Measurements from ENCODE around the gene ATG10. TPM values are rescaled to one million over a fixed set of nuclear protein-coding genes. Genes with fewer than 3 reads are reported as not detected.

ATG10 gene
- polyA plus RNA-seq, 1 experiment = 1.7 TPM

GRCh38 chr5:82044010-82044409 is 72.2 kb downstream of the ATG10 start:
- TF ChIP-seq CTCF (IDR thresholded peaks at IDR 0.05; ENCODE audit: insufficient read depth, low read depth, low read length) = no peak
- ChIA-PET POLR2A (no interaction called here), CTCF (no interaction called here)
- no peak for DNase-seq (ENCODE audit: low read depth)
- Histone ChIP-seq H3K36me3 (ENCODE audit: control insufficient read depth, insufficient read depth, low read length) (no peaks in the 10 kb centered on the region), H3K4me3 (ENCODE audit: low read depth, low read length) (no peak overlapping the region), H3K27me3 (ENCODE audit: control insufficient read depth, insufficient read depth, low read length) (no peaks in the 10 kb centered on the region)

- ChIA-PET POLR2A (no interaction called here), CTCF (interaction anchor here (1.0 kb wide), 1 partner anchor 29 kb away, joined by 3 read pairs; no protein-coding TSS in a partner anchor)
- TF ChIP-seq CTCF (IDR thresholded peaks at IDR 0.05; ENCODE audit: insufficient read depth, low read depth, low read length) = no peak
- H3K4me3 ChIP-seq (ENCODE audit: low read depth, low read length) = no peak overlapping the region
- DNase-seq (ENCODE audit: low read depth) = peak; percentile 12
- H3K36me3 ChIP-seq (ENCODE audit: control insufficient read depth, insufficient read depth, low read length) = no peaks in the 10 kb centered on the region
- no peaks in the 10 kb centered on the region for H3K27me3 ChIP-seq (ENCODE audit: control insufficient read depth, insufficient read depth, low read length)
Observed at GRCh38 chr5:82045554-82046275, 73.9 kb downstream of the ATG10 start.

- DNase-seq (ENCODE audit: low read depth) = no peak
- ChIA-PET CTCF (interaction anchor here (1.0 kb wide), 1 partner anchor 28 kb away, joined by 3 read pairs; no protein-coding TSS in a partner anchor), POLR2A (no interaction called here)
- no peak overlapping the region for H3K4me3 ChIP-seq (ENCODE audit: low read depth, low read length)
- no peak for TF ChIP-seq CTCF (IDR thresholded peaks at IDR 0.05; ENCODE audit: insufficient read depth, low read depth, low read length)
- H3K36me3 ChIP-seq (ENCODE audit: control insufficient read depth, insufficient read depth, low read length) = no peaks in the 10 kb centered on the region
- no peaks in the 10 kb centered on the region for H3K27me3 ChIP-seq (ENCODE audit: control insufficient read depth, insufficient read depth, low read length)
Observed at GRCh38 chr5:82046276-82046647, 74.4 kb downstream of the ATG10 start.

GRCh38 chr5:82050955-82051354 is 79.1 kb downstream of the ATG10 start:
- ChIA-PET CTCF (no interaction called here), POLR2A (no interaction called here)
- Histone ChIP-seq H3K27me3 (ENCODE audit: control insufficient read depth, insufficient read depth, low read length) (no peaks in the 10 kb centered on the region), H3K36me3 (ENCODE audit: control insufficient read depth, insufficient read depth, low read length) (no peaks in the 10 kb centered on the region), H3K4me3 (ENCODE audit: low read depth, low read length) (no peak overlapping the region)
- DNase-seq (ENCODE audit: low read depth) = no peak
- no peak for TF ChIP-seq CTCF (IDR thresholded peaks at IDR 0.05; ENCODE audit: insufficient read depth, low read depth, low read length)

GRCh38 chr5:82054004-82054710 is 82.3 kb downstream of the ATG10 start:
- no peaks in the 10 kb centered on the region for H3K36me3 ChIP-seq (ENCODE audit: control insufficient read depth, insufficient read depth, low read length)
- POLR2A ChIA-PET = no interaction called here
- no peak for DNase-seq (ENCODE audit: low read depth)
- no peak overlapping the region for H3K4me3 ChIP-seq (ENCODE audit: low read depth, low read length)
- no peak for TF ChIP-seq CTCF (IDR thresholded peaks at IDR 0.05; ENCODE audit: insufficient read depth, low read depth, low read length)
- H3K27me3 ChIP-seq (ENCODE audit: control insufficient read depth, insufficient read depth, low read length) = no peaks in the 10 kb centered on the region
- CTCF ChIA-PET = interaction anchor here (0.5 to 1.4 kb wide), 3 partner anchors 138 to 629 kb away, joined by 3 read pairs; no protein-coding TSS in a partner anchor

Measured in BJ (cell line).